ENCODE data around the gene TMEM63C.

- no peak for TF ChIP-seq POLR2A (IDR thresholded peaks at IDR 0.05; ENCODE audit: low read depth, low read length)
- no peak for TF ChIP-seq TAF1 (IDR thresholded peaks at IDR 0.05; ENCODE audit: borderline replicate concordance, low read depth, low read length)
These were observed 98.1 kb downstream of the TMEM63C start for GRCh38 chr14:77279719-77280118.
